ENCODE results near the gene TPRG1. TPM values are rescaled to one million over a fixed set of nuclear protein-coding genes. Genes with fewer than 3 reads are reported as not detected.

The TPRG1 gene
- total and polyA plus RNA-seq, 2 donors (not counting 3 experiments of a cell fraction or from before 2014, with no cell fraction given) = 0.30 TPM; not detected in 1

DNA sequence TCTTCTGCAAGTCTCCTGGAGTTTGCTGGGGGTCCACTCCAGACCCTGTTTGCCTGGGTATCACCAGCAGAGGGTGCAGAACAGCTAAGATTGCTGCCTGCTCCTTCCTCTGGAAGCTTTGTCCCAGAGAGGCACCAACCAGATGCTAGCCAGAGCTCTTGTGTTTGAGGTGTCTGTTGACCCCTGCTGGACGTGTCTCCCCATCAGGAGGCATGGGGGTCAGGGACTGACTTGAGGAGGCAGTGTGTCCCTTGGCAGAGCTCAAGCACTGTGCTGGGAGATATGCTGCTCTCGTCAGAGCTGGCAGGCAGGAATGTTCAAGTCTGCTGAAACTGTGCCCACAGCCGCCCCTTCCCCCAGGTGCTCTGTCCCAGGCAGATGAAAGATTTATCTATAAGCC lies 86.5 kb downstream of the TPRG1 start:
- no peaks in the 10 kb centered on the region for H3K4me1 ChIP-seq (ENCODE audit: control insufficient read depth, extremely low read depth, insufficient read depth, low read length)
- dilution Hi-C loops (cut with MboI; ENCODE audit: extremely low pct_ligation_motif_present, low sequenced_read_pairs) (no loop called here), intact Hi-C loops (cut with micrococcal nuclease) (no loop called here)
- no peak overlapping the region for H2AFZ ChIP-seq (ENCODE audit: low read depth, low read length)
- no peaks in the 10 kb centered on the region for H3K36me3 ChIP-seq (ENCODE audit: control insufficient read depth in 2 of 2, extremely low read depth in 1 of 2, insufficient read depth in 2 of 2, low read length in 2 of 2)
- BruUV-seq (replicated peaks) = no TSS peak
- H4K20me1 ChIP-seq (replicated peaks; ENCODE audit: control insufficient read depth, extremely low read depth, insufficient read depth, low read length) = no peaks in the 10 kb centered on the region
- no peak overlapping the region for H3K4me2 ChIP-seq (ENCODE audit: insufficient read depth, low read length)
- FAIRE-seq (no peak), DNase-seq (ENCODE audit: low read depth, low spot score) (no peak)
- no peaks in the 10 kb centered on the region for H3K79me2 ChIP-seq (ENCODE audit: control insufficient read depth, insufficient read depth, low read length)
- ChIA-PET CTCF (no interaction called here), POLR2A (no interaction called here)
- no peaks in the 10 kb centered on the region for H3K9me3 ChIP-seq (replicated peaks; ENCODE audit: control insufficient read depth, insufficient read depth, low read length)
- H3K4me3 ChIP-seq (replicated peaks in 1 of 3; ENCODE audit: insufficient read depth in 1 of 3, low read depth in 1 of 3, low read length in 3 of 3) = no peak overlapping the region
- H3K9me1 ChIP-seq (replicated peaks; ENCODE audit: control insufficient read depth, extremely low read depth, insufficient read depth, low read length) = no peaks in the 10 kb centered on the region
- TF ChIP-seq JUN (IDR thresholded peaks at IDR 0.05; ENCODE audit: borderline replicate concordance, insufficient read depth, insufficient read length, low read depth) (no peak), MYC (IDR thresholded peaks at IDR 0.05; ENCODE audit: low read depth, low read length) (no peak), EZH2 (IDR thresholded peaks at IDR 0.05; ENCODE audit: borderline replicate concordance, low read depth, low read length, severe bottlenecking) (no peak), POLR2AphosphoS5 (IDR thresholded peaks at IDR 0.05; ENCODE audit: insufficient read depth, low read depth, low read length) (no peak), POLR2A (IDR thresholded peaks at IDR 0.05; ENCODE audit: low read depth, low read length) (no peak), FOS (IDR thresholded peaks at IDR 0.05; ENCODE audit: borderline replicate concordance, insufficient read depth, low read length) (no peak), GATA2 (IDR thresholded peaks at IDR 0.05; ENCODE audit: insufficient read depth, insufficient read length, low read depth, low read length) (no peak)
- TF ChIP-seq, protein P1, sequence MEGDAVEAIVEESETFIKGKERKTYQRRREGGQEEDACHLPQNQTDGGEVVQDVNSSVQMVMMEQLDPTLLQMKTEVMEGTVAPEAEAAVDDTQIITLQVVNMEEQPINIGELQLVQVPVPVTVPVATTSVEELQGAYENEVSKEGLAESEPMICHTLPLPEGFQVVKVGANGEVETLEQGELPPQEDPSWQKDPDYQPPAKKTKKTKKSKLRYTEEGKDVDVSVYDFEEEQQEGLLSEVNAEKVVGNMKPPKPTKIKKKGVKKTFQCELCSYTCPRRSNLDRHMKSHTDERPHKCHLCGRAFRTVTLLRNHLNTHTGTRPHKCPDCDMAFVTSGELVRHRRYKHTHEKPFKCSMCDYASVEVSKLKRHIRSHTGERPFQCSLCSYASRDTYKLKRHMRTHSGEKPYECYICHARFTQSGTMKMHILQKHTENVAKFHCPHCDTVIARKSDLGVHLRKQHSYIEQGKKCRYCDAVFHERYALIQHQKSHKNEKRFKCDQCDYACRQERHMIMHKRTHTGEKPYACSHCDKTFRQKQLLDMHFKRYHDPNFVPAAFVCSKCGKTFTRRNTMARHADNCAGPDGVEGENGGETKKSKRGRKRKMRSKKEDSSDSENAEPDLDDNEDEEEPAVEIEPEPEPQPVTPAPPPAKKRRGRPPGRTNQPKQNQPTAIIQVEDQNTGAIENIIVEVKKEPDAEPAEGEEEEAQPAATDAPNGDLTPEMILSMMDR (IDR thresholded peaks at IDR 0.05; ENCODE audit: extremely low read depth in 1 of 2, insufficient read depth in 1 of 2, low read depth in 1 of 2, low read length in 2 of 2) = no peak
- TF ChIP-seq, protein P2, sequence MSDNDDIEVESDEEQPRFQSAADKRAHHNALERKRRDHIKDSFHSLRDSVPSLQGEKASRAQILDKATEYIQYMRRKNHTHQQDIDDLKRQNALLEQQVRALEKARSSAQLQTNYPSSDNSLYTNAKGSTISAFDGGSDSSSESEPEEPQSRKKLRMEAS (IDR thresholded peaks at IDR 0.05; ENCODE audit: insufficient read depth, insufficient read length) = no peak
- H3K9ac ChIP-seq (replicated peaks; ENCODE audit: extremely low read depth, insufficient read depth, low read length) = no peak overlapping the region
- H3K27me3 ChIP-seq (ENCODE audit: control insufficient read depth in 2 of 2, insufficient read depth in 2 of 2, low read length in 2 of 2) = no peaks in the 10 kb centered on the region
- H3K27ac ChIP-seq (ENCODE audit: insufficient read depth, low read depth, low read length) = no peak overlapping the region

Measured in endothelial cell of umbilical vein (primary cell).